Measurements from ENCODE around the gene KRT8.

The KRT8 gene

GRCh38 chr12:52903285-52903854 lies 1.5 kb downstream of the KRT8 start:
- Histone ChIP-seq H3K4me1 (ENCODE audit: control insufficient read depth in 2 of 2, insufficient read depth in 2 of 2, low read length in 2 of 2) (peaks cover 49 to 68% of the 10 kb centered on the region in 2 donors), H3K9me3 (ENCODE audit: control insufficient read depth in 2 of 2, low read length in 2 of 2) (no peaks in the 10 kb centered on the region), H3K27me3 (ENCODE audit: control insufficient read depth in 2 of 2, insufficient read depth in 2 of 2, low read length in 2 of 2) (no peaks in the 10 kb centered on the region), H3K36me3 (ENCODE audit: control insufficient read depth in 2 of 2, insufficient read depth in 2 of 2, low read length in 2 of 2) (peaks cover 24 to 29% of the 10 kb centered on the region in 2 donors), H3K4me3 (ENCODE audit: low read length in 2 of 2) (peak overlapping the region; percentile 70 to 86), H3K27ac (ENCODE audit: low read depth in 2 of 2, low read length in 2 of 2) (peak overlapping the region; percentile 89 to 96), H3K9ac (ENCODE audit: low read depth in 1 of 2, low read length in 2 of 2) (peak overlapping the region; percentile 94 to 98)

DNA sequence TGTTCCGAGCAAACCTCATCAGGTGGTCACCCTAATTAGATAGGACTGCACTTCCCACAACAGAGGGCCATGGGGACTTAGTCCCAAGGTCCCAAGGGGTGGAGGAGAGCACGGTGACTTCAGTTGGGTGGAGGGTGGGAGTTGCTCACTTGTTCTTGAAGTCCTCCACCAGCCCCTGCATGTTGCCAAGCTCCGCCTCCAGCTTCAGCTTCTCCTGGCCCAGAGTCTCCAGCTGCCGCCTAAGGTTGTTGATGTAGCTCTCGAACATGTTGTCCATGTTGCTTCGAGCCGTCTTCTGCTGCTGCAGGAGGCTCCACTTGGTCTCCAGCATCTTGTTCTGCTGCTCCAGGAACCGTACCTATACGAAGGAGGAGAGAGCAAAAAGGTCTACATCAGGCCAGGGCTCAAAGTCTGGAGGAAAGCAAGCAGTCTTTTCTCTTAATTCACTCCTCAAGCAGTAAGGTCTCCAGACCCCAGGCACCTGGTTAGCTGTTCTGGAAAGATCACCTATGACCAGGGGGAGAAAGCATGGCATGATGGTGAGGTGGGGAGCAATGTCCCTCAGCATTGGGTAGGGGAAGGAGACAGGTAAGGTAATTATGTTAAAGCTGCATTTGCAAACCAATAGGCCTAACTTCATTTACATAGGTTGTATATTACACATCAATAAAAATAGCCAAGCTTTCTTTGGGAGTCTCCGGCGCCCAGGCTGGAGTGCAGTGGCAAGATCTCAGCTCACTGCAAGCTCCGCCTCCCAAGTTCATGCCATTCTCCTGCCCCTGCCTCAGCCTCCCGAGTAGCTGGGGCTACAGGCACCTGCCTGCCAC lies 2.9 kb downstream of the KRT8 start:
- peaks cover 30 to 41% of the 10 kb centered on the region in 2 donors for H3K36me3 ChIP-seq (ENCODE audit: control insufficient read depth in 2 of 2, insufficient read depth in 2 of 2, low read length in 2 of 2)
- H3K9me3 ChIP-seq (ENCODE audit: control insufficient read depth in 2 of 2, low read length in 2 of 2) = no peaks in the 10 kb centered on the region
- H3K4me3 ChIP-seq (ENCODE audit: low read length in 2 of 2) = peak overlapping the region; percentile 70 to 86
- H3K27ac ChIP-seq (ENCODE audit: low read depth in 2 of 2, low read length in 2 of 2) = peak overlapping the region; percentile 89 to 96
- H3K9ac ChIP-seq (ENCODE audit: low read depth in 1 of 2, low read length in 2 of 2) = peak overlapping the region; percentile 94 to 98
- H3K27me3 ChIP-seq (ENCODE audit: control insufficient read depth in 2 of 2, insufficient read depth in 2 of 2, low read length in 2 of 2) = no peaks in the 10 kb centered on the region
- H3K4me1 ChIP-seq (ENCODE audit: control insufficient read depth in 2 of 2, insufficient read depth in 2 of 2, low read length in 2 of 2) = peaks cover 45 to 67% of the 10 kb centered on the region in 2 donors

DNA sequence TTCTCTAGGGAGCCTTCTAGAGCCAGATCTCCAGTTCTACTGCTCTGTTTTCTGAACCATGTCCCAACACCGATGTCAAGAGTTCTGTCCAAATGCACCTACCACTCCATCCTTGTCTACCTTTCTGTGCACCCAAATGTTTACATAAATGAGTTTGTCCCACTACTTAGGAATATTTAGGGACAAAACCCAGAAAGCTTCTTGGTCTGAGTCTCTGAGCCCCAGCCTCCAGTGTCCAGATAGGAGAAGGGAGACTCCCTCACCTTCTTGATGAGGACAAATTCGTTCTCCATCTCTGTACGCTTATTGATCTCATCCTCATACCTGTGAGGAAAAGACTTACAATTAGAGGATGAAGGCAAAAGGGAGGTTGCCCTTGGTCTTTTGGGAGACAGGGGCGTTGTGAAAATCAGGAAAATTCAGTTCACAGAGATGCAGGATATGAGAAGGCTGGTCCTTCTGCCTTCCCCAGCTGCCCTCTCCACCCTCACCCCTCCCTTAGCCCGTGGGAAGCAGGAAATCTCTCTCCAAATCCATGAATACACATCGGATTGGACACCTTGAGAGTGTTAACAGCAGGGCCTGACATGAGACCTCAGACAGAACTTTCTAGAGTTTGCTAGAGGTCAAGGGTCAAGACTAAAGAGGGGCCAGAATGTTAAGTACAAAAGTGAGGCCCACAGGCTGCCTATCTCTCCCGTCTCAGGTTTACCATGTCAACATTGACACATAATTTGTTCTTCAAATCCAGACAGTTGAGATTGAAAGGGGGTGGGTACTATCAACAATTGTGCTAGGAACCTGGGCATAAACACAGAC lies 3.8 kb downstream of the KRT8 start:
- peak overlapping the region; percentile 71 to 96 for H3K27ac ChIP-seq (ENCODE audit: low read depth in 2 of 2, low read length in 2 of 2)
- H3K4me3 ChIP-seq (ENCODE audit: low read length in 2 of 2) = peak overlapping the region; percentile 41 to 60
- peak overlapping the region; percentile 94 to 98 for H3K9ac ChIP-seq (ENCODE audit: low read depth in 1 of 2, low read length in 2 of 2)
- H3K27me3 ChIP-seq (ENCODE audit: control insufficient read depth in 2 of 2, insufficient read depth in 2 of 2, low read length in 2 of 2) = no peaks in the 10 kb centered on the region
- peaks cover 33 to 46% of the 10 kb centered on the region in 2 donors for H3K36me3 ChIP-seq (ENCODE audit: control insufficient read depth in 2 of 2, insufficient read depth in 2 of 2, low read length in 2 of 2)
- peaks cover 42 to 66% of the 10 kb centered on the region in 2 donors for H3K4me1 ChIP-seq (ENCODE audit: control insufficient read depth in 2 of 2, insufficient read depth in 2 of 2, low read length in 2 of 2)
- H3K9me3 ChIP-seq (ENCODE audit: control insufficient read depth in 2 of 2, low read length in 2 of 2) = no peaks in the 10 kb centered on the region

DNA sequence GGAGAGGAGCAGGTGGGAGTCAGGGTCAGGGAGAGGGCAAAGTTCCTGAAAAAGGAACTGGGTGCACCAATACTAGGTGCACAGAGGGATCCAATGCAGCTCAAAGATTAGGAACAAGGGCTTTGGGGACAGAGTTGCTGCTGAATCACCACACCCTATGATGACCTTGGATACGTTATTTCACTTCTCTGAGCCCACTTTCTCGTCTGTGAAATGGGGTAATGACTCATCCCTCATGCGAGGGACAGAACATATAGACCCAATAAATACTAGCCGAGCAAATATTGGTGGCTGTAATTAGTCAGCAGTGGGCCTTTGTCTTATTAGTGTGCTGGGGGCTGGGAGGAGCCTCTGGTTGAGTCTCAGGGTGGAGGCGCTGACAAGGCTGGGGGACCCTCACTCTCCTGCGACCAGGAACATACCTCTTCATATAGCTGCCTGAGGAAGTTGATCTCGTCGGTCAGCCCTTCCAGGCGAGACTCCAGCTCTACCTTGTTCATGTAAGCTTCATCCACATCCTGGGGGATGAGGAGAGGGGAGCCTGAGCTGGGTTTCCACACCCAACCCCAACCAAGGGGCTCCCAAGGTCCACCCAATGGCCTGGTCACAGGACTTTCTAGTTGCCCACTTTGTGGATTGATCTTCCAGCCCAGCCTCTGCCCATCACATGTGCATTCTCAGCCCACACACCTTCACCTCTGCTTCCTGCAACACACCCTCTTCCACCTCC lies 4.5 kb downstream of the KRT8 start:
- peak overlapping the region in 1 of 2 donors; percentile 98 for H3K9ac ChIP-seq (ENCODE audit: low read depth in 1 of 2, low read length in 2 of 2)
- H3K36me3 ChIP-seq (ENCODE audit: control insufficient read depth in 2 of 2, insufficient read depth in 2 of 2, low read length in 2 of 2) = peaks cover 33 to 46% of the 10 kb centered on the region in 2 donors
- H3K27me3 ChIP-seq (ENCODE audit: control insufficient read depth in 2 of 2, insufficient read depth in 2 of 2, low read length in 2 of 2) = no peaks in the 10 kb centered on the region
- H3K9me3 ChIP-seq (ENCODE audit: control insufficient read depth in 2 of 2, low read length in 2 of 2) = no peaks in the 10 kb centered on the region
- peak overlapping the region; percentile 17 to 60 for H3K4me3 ChIP-seq (ENCODE audit: low read length in 2 of 2)
- peak overlapping the region; percentile 71 to 96 for H3K27ac ChIP-seq (ENCODE audit: low read depth in 2 of 2, low read length in 2 of 2)
- peaks cover 47 to 67% of the 10 kb centered on the region in 2 donors for H3K4me1 ChIP-seq (ENCODE audit: control insufficient read depth in 2 of 2, insufficient read depth in 2 of 2, low read length in 2 of 2)

GRCh38 chr12:52899338-52900035 lies 5.4 kb downstream of the KRT8 start:
- H3K27me3 ChIP-seq (ENCODE audit: control insufficient read depth in 2 of 2, insufficient read depth in 2 of 2, low read length in 2 of 2) = no peaks in the 10 kb centered on the region
- peak overlapping the region in 1 of 2 donors; percentile 98 for H3K9ac ChIP-seq (ENCODE audit: low read depth in 1 of 2, low read length in 2 of 2)
- H3K9me3 ChIP-seq (ENCODE audit: control insufficient read depth in 2 of 2, low read length in 2 of 2) = no peaks in the 10 kb centered on the region
- peak overlapping the region in 1 of 2 donors; percentile 10 for H3K4me3 ChIP-seq (ENCODE audit: low read length in 2 of 2)
- peaks cover 33 to 46% of the 10 kb centered on the region in 2 donors for H3K36me3 ChIP-seq (ENCODE audit: control insufficient read depth in 2 of 2, insufficient read depth in 2 of 2, low read length in 2 of 2)
- peak overlapping the region; percentile 71 to 96 for H3K27ac ChIP-seq (ENCODE audit: low read depth in 2 of 2, low read length in 2 of 2)
- H3K4me1 ChIP-seq (ENCODE audit: control insufficient read depth in 2 of 2, insufficient read depth in 2 of 2, low read length in 2 of 2) = peaks cover 47 to 69% of the 10 kb centered on the region in 2 donors

- H3K4me1 ChIP-seq (ENCODE audit: control insufficient read depth in 2 of 2, insufficient read depth in 2 of 2, low read length in 2 of 2) = peaks cover 41 to 61% of the 10 kb centered on the region in 2 donors
- H3K36me3 ChIP-seq (ENCODE audit: control insufficient read depth in 2 of 2, insufficient read depth in 2 of 2, low read length in 2 of 2) = peaks cover 30 to 44% of the 10 kb centered on the region in 2 donors
- H3K9ac ChIP-seq (ENCODE audit: low read depth in 1 of 2, low read length in 2 of 2) = peak overlapping the region; percentile 74 to 77
- H3K4me3 ChIP-seq (ENCODE audit: low read length in 2 of 2) = peak overlapping the region; percentile 38 to 40
- H3K9me3 ChIP-seq (ENCODE audit: control insufficient read depth in 2 of 2, low read length in 2 of 2) = no peaks in the 10 kb centered on the region
- peak overlapping the region; percentile 97 to 98 for H3K27ac ChIP-seq (ENCODE audit: low read depth in 2 of 2, low read length in 2 of 2)
- no peaks in the 10 kb centered on the region for H3K27me3 ChIP-seq (ENCODE audit: control insufficient read depth in 2 of 2, insufficient read depth in 2 of 2, low read length in 2 of 2)
These were observed 8.4 kb downstream of the KRT8 start for GRCh38 chr12:52896190-52897100.

DNA sequence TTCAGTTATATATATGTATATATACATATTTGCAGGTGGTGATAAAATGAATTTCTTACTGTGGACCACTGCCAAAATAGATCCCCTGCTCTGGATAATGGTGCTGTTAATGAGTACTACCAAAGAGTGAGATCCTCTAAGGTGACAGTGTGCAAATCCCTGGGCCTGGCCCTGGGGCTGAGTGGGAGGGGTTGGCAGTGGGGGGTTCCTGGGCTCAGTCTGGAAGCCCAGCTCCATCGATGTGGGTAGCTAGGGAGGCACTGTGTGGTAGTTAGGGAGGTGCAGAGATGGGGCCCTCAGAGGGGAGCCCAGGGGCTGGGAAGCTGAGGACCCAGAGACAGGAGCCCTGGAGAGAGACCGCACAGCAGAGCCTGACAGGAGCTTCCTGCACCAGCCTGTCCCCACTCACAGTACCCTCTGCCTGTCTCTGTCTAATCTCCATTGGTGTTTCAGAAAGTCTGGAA lies 9.1 kb downstream of the KRT8 start:
- Histone ChIP-seq H3K9ac (ENCODE audit: low read depth in 1 of 2, low read length in 2 of 2) (peak overlapping the region; percentile 74 to 77), H3K9me3 (ENCODE audit: control insufficient read depth in 2 of 2, low read length in 2 of 2) (no peaks in the 10 kb centered on the region), H3K36me3 (ENCODE audit: control insufficient read depth in 2 of 2, insufficient read depth in 2 of 2, low read length in 2 of 2) (peaks cover 23 to 37% of the 10 kb centered on the region in 2 donors), H3K4me1 (ENCODE audit: control insufficient read depth in 2 of 2, insufficient read depth in 2 of 2, low read length in 2 of 2) (peaks cover 35 to 54% of the 10 kb centered on the region in 2 donors), H3K27ac (ENCODE audit: low read depth in 2 of 2, low read length in 2 of 2) (peak overlapping the region; percentile 97 to 98), H3K27me3 (ENCODE audit: control insufficient read depth in 2 of 2, insufficient read depth in 2 of 2, low read length in 2 of 2) (no peaks in the 10 kb centered on the region), H3K4me3 (ENCODE audit: low read length in 2 of 2) (peak overlapping the region; percentile 38 to 40)

DNA sequence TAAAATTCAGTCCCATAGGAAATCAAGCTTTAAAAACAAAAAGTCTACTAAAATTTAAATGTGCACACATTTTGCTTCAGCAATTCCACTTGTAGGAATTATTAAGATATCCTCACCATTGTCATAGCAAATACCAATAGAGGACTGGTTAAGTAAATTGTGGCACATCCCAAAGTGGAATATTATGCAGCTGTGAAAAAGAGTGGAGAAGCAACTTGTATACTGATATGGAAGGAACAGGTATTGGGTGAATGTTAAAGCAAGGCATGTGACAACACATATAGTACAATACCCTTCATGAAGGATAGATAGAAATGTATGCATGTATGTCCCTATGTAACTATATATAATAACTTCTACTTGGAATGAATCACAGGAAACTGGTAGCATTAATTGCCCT lies 11.9 kb downstream of the KRT8 start:
- Histone ChIP-seq H3K36me3 (ENCODE audit: control insufficient read depth in 2 of 2, insufficient read depth in 2 of 2, low read length in 2 of 2) (peaks cover 7 to 14% of the 10 kb centered on the region in 2 donors), H3K9me3 (ENCODE audit: control insufficient read depth in 2 of 2, low read length in 2 of 2) (no peaks in the 10 kb centered on the region), H3K9ac (ENCODE audit: low read depth in 1 of 2, low read length in 2 of 2) (no peak overlapping the region), H3K4me3 (ENCODE audit: low read length in 2 of 2) (no peak overlapping the region), H3K27ac (ENCODE audit: low read depth in 2 of 2, low read length in 2 of 2) (no peak overlapping the region), H3K4me1 (ENCODE audit: control insufficient read depth in 2 of 2, insufficient read depth in 2 of 2, low read length in 2 of 2) (peaks cover 20 to 28% of the 10 kb centered on the region in 2 donors), H3K27me3 (ENCODE audit: control insufficient read depth in 2 of 2, insufficient read depth in 2 of 2, low read length in 2 of 2) (no peaks in the 10 kb centered on the region)

All from mucosa of rectum (tissue), 2 donors.